Stimulated activated CD4-positive, alpha-beta T cell treated with anti-CD3 and anti-CD28 coated beads, Interleukin-4, amount 100 ng/mL, for 24 hours (primary cell): ENCODE measurements around the gene FOXP1.

Source experiments
- DNase-seq: peaks from one replicate; pipeline ENCODE4 v3.0.0-alpha.2; 2020

Gene FOXP1

GRCh38 chr3:71583566-71584393, at the start of gene FOXP1:
TSS of gene FOXP1 (minus strand) at chr3:71583728. CDS start at chr3:71198381, 385,347 bp downstream.
- DNase-seq = peak; percentile 70

DNA sequence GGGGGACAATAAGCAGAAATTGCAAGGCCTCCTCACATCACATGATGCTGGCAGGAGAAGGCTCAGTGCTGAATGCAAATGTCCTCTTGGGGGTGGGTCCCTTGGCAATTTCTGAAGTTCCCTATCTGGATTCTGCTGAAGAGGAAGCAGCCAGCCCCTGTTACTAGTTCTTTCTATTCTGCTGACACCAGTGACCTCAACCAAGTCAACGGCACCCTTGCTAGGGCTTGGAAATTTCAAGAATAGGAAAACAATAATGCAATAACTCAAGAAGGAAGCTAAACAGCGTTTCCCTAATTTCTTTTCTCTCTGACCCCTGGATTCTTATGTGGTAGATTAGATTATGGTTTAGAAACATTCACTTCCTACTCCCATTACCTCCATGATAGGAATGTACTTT, 46.2 kb upstream of the FOXP1 start:
- no peak for DNase-seq

DNA sequence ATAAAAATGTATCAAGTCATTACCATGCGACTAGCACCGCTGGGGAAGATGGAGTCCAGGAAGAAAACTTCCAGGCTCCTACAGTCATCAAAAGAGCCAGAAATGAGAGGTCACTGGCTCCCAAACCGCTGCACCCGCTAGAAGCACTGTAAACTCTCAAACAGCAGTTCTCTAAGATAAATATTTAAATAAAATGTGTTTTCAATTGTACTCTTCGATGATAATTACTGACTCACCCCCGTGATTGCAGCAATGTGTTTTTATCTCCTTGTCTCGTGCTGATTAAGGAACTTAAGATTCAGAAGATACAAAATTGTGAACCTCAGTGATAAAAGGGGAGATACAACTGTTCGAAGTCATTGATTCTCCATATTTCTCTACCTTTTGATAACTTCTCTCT, 45.8 kb upstream of the FOXP1 start:
- DNase-seq = no peak

DNA sequence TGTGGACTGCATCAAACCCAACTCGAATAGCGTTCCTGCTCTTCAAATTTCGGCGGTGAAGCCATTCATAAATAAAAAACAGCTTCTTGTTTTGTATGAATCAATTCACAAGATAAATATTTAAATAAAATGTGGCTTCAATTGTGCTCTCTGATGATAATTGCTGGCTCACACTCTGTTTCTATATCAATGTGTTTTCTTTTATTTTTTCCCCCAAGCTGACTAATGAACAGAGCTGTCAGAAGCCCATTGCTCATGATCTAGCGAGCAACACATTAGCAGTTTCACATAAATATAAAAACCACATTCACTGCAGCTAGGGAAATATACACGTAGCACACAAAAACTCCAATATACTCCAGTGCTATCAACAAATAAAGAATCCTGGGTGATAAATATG, 45.0 kb upstream of the FOXP1 start:
- DNase-seq = no peak

GRCh38 chr3:71625676-71626075, 42.1 kb upstream of the FOXP1 start:
- no peak for DNase-seq

DNA sequence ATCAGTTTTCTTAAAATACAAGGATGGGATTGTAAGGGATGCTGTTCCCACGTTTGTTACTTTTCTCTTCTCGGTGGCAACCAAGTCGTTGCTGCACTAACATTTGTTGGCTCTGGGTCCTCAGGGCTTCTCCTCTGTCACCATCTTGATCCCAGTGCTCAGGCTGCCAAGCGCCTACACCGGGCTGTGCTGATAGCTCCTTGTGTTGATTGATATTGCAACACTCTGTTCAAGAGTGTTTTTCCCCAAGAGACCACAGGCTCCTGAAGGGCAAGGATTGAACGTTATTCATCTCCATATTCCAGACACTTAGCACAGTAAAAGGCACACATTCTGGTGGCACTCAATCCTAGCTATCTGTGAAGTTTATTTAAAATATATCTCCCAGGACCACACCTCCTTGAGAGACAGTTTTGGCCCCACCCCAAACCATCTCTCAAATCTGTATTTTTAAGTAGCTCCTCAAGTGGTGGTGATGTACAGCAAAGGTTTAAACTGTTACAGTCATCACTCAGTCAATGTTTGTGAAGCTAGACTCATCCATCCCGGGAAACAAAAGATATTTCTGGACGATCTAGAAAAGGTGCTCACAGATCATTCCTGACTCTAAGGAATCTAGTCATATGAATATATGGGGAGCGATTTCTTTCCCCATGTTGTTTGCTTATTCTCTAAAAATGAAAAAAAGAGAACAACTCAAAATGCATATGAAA, 38.5 kb upstream of the FOXP1 start:
- no peak for DNase-seq

- no peak for DNase-seq
Observed at GRCh38 chr3:71618538-71618937, 35.0 kb upstream of the FOXP1 start.

DNA sequence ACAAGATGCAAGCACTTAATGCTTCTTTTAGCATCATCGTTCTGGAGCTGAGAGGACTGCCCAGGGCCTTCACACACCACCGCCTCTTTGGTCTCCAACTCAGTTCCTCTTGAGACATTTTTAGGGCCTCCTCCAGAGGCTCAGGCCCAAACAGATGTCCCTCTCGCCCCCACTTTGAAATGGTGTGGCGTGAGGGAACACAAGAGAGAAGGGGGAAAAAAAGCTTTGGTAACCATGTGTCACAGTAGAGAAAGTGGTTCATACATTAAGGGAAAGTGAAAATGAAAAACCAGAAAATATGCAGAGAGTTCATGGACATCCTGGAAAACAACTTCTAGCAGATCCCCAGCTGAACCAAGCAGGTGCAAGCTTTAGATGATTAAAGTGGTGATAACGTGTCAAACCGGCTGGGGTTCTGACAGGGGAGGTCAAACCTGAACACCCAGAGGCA, 33.1 kb upstream of the FOXP1 start:
- DNase-seq = no peak

DNA sequence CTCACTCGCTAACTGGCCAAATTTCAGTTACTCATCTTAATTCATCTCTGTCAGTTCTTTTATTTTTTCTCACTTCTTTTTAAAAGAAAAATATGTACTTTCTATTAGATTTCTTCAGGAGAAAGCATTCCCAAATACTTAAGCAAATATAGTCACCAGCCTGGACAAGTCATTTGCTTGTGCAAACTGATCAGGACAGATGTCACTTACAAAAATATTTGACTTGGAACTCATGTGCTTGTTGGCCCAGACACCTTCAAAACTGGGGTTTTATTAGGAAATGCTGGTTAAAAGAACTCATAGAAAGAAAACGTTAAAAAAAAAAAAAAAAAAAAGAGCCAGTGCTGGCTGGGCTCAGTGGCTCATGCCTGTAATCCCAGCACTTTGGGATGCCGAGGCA, 31.3 kb upstream of the FOXP1 start:
- no peak for DNase-seq

GRCh38 chr3:71614426-71614825, 30.9 kb upstream of the FOXP1 start:
- no peak for DNase-seq

DNA sequence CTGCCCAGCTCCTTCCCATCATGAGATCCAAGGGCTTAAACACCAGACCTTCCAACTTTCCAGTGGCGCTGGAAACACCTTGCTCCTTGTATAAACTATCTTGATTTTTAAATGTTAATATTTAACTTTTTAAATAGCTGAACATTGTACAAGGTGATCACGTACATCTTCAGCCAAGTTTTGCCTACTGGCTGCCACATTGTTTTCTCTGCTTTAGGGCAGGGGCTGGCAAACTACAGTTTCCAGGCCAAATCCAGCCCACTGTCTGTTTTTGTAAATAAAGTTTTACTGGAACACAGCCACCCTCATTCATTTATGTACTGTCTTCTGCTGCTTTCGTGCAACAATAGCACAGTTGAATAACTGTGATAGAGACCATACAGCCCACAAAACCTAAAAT, 27.6 kb upstream of the FOXP1 start:
- DNase-seq = no peak

GRCh38 chr3:71607364-71607763, 23.8 kb upstream of the FOXP1 start:
- DNase-seq = no peak

DNA sequence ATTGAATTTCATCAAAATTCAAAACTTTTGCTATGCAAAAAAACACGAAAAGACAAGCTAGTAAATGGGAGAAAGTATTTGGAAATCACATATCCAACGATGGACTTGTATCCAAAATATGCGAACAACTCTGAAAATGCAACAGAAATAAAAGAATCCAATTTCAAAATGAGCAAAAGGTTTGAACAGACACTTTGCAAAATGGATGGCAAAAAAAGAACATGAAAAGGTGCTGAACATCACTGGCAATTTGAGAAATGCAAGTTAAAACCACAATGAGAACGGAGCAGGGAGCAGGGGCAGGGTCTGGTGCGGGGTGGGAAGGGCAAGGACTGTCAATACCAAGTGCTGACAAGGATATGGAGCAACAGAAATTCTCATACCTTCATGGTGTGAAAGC, 23.1 kb upstream of the FOXP1 start:
- DNase-seq = no peak

- DNase-seq = no peak
Observed at GRCh38 chr3:71602256-71602655, 18.7 kb upstream of the FOXP1 start.

- no peak for DNase-seq
Observed at GRCh38 chr3:71601811-71602210, 18.3 kb upstream of the FOXP1 start.

DNA sequence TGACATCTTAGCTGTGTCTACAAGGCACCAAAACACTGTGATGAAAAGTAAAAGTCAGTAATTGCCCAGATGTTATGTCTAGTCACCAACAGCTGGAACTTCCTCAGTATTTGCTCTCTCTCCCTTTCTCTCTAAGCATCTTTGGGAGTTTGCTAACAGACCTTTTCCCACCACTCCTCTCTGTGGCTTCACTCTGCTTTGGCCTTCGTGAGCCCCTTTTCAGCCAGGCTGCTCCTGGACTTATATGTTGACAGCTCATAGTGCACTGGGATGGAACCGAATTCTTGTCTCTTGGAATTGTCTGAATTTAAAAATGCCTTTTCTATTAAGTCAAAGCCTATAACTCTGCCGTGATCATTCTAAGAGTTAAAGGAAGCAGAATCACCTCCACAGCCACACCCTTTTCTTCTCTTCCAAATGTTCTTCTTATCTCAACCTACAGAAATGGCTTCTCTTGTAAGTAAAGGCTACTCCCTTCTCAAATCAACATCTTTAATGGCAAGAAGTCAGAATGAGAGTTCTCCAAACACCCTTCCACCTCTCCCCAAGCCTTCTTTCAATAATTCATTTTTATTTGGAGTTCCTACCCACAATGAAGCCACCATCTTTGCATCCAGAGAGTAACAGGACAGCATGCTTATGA, 17.2 kb upstream of the FOXP1 start:
- no peak for DNase-seq

- no peak for DNase-seq
Observed at GRCh38 chr3:71599416-71599815, 15.9 kb upstream of the FOXP1 start.

- DNase-seq = no peak
Observed at GRCh38 chr3:71598292-71598691, 14.8 kb upstream of the FOXP1 start.

GRCh38 chr3:71597286-71597685, 13.8 kb upstream of the FOXP1 start:
- DNase-seq = no peak

- DNase-seq = no peak
Observed at GRCh38 chr3:71593106-71593505, 9.6 kb upstream of the FOXP1 start.

DNA sequence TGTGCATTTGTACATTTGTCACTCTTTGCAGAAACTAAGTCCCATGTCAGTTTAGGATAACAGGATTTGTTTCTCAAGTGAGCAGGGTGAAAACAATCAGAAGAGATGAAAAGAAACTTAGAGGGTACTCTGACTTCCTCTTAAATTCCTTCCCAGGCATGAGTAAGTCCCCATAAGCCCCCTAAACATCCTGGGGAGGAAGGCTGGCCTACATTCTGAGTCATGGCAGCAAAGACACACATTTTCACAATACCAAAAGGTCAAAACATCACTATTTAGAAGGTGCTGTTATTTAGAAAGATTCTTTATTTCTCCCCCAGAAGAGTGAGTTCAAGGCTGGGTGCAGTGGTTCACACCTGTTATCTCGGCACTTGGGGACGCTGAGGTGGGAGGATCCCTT, 7.6 kb upstream of the FOXP1 start:
- no peak for DNase-seq

DNA sequence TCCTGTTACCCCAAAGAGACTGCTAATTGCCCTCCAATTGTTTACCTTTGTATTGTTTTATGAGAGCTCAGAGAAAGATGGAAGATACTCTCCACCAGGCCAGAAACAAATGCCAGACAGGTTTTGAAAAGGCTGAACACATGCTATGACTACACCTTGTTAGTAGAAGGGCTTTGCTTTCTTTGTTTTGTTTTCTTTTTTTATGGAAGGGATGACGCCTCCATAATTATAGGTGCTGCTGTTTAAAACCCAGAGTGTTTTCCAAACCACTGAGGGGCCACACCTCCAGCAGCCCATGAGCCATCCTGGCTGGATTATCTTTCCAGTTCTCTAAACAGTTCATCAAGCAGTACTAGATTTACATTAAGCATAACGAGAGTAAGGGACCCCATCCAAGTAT, 5.6 kb upstream of the FOXP1 start:
- no peak for DNase-seq

DNA sequence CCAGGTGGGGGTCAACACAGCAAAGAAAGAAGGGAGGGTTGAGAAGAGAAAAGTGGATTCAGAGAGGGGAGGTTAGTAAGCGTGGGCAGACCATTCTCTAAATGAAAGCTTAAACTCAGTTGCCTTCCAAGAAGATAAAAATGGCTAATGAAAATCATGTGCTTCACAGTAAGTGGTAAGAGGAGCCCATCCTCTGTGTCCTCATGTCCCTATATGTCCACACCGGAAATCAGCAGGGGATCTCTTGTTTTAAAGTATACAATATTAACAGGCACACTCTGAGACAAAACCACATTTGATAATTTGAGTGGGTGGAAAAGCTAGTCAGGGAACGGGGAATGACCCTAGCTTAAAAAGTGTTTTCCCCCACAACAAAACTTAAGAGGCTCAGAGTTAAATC, 4.4 kb upstream of the FOXP1 start:
- no peak for DNase-seq

- DNase-seq = no peak
Observed at GRCh38 chr3:71586810-71587242, 3.3 kb upstream of the FOXP1 start.
